Esophagus muscularis mucosa (tissue), 4 donors: ENCODE measurements around the gene FPR3. TPM values are rescaled to one million over a fixed set of nuclear protein-coding genes. Genes with fewer than 3 reads are reported as not detected.
A peak's percentile ranks its signal among the peaks of the same experiment; 100 is the strongest.

Source experiments
- DNase-seq: peaks from one replicate; pipeline ENCODE4 v3.0.0-alpha.2; 2017; ENCODE audit errors: extremely low spot score
- H3K27ac ChIP-seq, 4 donors: fragments of 200-600 bp; sonication (generic); replicated peaks in 1 of 4; 1 replicate in 3 of 4; 2 replicates in 1 of 4; pipeline ENCODE4 v1.5.1; 2016 to 2019; ENCODE audit warnings: mild to moderate bottlenecking in 1 of 4
- H3K27me3 ChIP-seq, 4 donors: fragments of 200-600 bp; sonication (generic); one replicate each; pipeline versions ENCODE4 v1.5.1 to v1.6.0; 2016 to 2019
- H3K36me3 ChIP-seq, 4 donors: fragments of 200-600 bp; sonication (generic); one replicate each; pipeline ENCODE4 v1.5.1; 2016 to 2019
- H3K4me1 ChIP-seq, 4 donors: fragments of 200-600 bp; sonication (generic); one replicate each; pipeline ENCODE4 v1.5.1; 2016 to 2019
- H3K4me3 ChIP-seq, 4 donors: fragments of 200-600 bp; sonication (generic); 1 replicate in 2 of 4; 2 replicates in 2 of 4; pipeline ENCODE4 v1.5.1; 2016 to 2019; ENCODE audit warnings: mild to moderate bottlenecking in 4 of 4, moderate library complexity in 1 of 4
- H3K9me3 ChIP-seq, 4 donors: fragments of 200-600 bp; sonication (generic); 1 replicate in 3 of 4; 2 replicates in 1 of 4; pipeline ENCODE4 v1.5.1; 2016 to 2019
- EP300 ChIP-seq: sonication (generic); formaldehyde crosslinking; IDR thresholded peaks from one replicate; pipeline ENCODE4 v1.6.1; 2017; ENCODE audit warnings: antibody characterized with exemption
- POLR2A ChIP-seq: fragments of 450-650 bp; IDR thresholded peaks from one replicate; pipeline ENCODE4 v1.6.1; 2017; ENCODE audit warnings: antibody characterized with exemption, moderate library complexity, mild to moderate bottlenecking, low read depth
- POLR2AphosphoS5 ChIP-seq, 2 donors: sonication (generic); formaldehyde crosslinking; IDR thresholded peaks; one replicate each; pipeline ENCODE4 v1.6.1; 2017; ENCODE audit warnings: antibody characterized with exemption in 2 of 2
- WGBS: methylation state at CpG from one replicate; pipeline ENCODE4 v1.1.5; 2018; 5-methylcytosine and 5-hydroxymethylcytosine counted together
- intact Hi-C: fragments of 100-400 bp; cut with DNase I; formaldehyde crosslinking; loops from one replicate; pipeline ENCODE4 v1.15.1; 2023
- total RNA-seq, 4 donors: library from RNA; depleted of rRNA; stranded (reverse); fragments of >200 nt; gene quantifications; one replicate each; pipeline versions ENCODE4 v1.1.0 to v1.2.1, GENCODE V29; 2016
- TF ChIP-seq, protein P1 (sequence below), 3 experiments: fragments of 200-600 bp in 2 of 3; fragments of 450-650 bp in 1 of 3; sonication (generic) in 2 of 3; IDR thresholded peaks; one replicate each; pipeline ENCODE4 v1.5.1; 2017 to 2019; ENCODE audit warnings: antibody characterized with exemption in 3 of 3, mild to moderate bottlenecking in 2 of 3, moderate library complexity in 1 of 3

The FPR3 gene
- total RNA-seq, 4 donors from 2014 or later = 4.0 to 9.9 (median 6.8) TPM

DNA sequence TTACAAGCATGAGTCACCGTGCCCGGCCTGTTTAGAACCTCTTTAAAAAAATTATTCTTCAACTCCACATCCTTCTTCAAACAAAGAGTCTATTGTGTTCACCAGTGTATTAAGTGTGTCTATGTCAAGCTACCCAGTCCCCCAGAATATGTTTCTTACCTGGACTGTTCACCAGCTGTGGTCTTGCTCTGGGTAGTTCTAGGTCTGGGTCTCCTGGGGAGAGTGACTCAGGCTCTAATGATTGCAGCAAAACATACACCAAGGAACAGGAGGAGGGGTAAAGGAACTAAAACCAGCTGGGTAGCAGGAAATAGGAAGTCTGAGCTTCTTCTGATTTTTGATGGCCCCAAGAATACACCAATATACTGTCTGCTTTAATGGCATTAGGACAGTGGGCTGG is 43.3 kb upstream of the FPR3 start, which contains the start of gene FPR1:
TSS of gene FPR1 (minus strand) at position 224 of the 400 bp plus-strand sequence. CDS start 4,884 bp downstream, outside the sequence.
- TF ChIP-seq POLR2A = no peak
- TF ChIP-seq, protein P1, sequence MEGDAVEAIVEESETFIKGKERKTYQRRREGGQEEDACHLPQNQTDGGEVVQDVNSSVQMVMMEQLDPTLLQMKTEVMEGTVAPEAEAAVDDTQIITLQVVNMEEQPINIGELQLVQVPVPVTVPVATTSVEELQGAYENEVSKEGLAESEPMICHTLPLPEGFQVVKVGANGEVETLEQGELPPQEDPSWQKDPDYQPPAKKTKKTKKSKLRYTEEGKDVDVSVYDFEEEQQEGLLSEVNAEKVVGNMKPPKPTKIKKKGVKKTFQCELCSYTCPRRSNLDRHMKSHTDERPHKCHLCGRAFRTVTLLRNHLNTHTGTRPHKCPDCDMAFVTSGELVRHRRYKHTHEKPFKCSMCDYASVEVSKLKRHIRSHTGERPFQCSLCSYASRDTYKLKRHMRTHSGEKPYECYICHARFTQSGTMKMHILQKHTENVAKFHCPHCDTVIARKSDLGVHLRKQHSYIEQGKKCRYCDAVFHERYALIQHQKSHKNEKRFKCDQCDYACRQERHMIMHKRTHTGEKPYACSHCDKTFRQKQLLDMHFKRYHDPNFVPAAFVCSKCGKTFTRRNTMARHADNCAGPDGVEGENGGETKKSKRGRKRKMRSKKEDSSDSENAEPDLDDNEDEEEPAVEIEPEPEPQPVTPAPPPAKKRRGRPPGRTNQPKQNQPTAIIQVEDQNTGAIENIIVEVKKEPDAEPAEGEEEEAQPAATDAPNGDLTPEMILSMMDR (IDR thresholded peaks at IDR 0.05) = no peak
- TF ChIP-seq EP300 = no peak
- TF ChIP-seq POLR2AphosphoS5 (IDR thresholded peaks at IDR 0.05) = peak in 1 of 2 donors; percentile 60
- intact Hi-C loops = no loop called here
- peak within 1 kb of the TSS; percentile 1 to 42 (median 8) for H3K4me3 ChIP-seq
- H3K27me3 ChIP-seq = peaks cover 0 to 5% (median 0%) of the 10 kb centered on the region in 4 donors
- no peaks in the 10 kb centered on the region for H3K9me3 ChIP-seq
- H3K27ac ChIP-seq = peak within 1 kb of the TSS in 2 of 4 donors; percentile 7 to 17
- WGBS = 65% methylated on average over 2 of the region's 2 CpGs
- H3K36me3 ChIP-seq = no peaks in the 10 kb centered on the region
- H3K4me1 ChIP-seq = no peaks in the 10 kb centered on the region
- DNase-seq = no peak

DNA sequence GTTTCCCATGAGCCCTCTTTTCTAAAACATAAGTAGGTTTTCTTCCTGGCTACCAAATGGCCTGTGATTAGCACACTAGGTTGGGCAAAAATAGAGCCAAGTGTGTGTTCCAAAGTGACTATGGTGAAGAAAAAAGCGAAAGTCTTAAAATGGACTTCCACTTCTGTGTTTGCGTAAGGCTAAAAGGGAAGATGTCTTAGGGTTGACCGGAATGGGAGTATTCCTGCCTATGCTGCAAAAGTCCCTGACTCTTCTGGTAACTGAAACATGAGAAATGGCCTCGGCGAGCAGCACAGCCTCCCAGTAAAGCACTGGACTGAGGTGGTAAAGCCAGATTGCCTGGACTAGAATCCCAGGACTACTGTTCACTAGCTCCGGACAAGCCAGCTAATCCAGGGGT is 40.8 kb upstream of the FPR3 start:
- no peak overlapping the region for H3K4me3 ChIP-seq
- 79% methylated on average over 6 of the region's 6 CpGs for WGBS
- intact Hi-C loops = no loop called here
- no peaks in the 10 kb centered on the region for H3K4me1 ChIP-seq
- no peaks in the 10 kb centered on the region for H3K36me3 ChIP-seq
- H3K9me3 ChIP-seq = no peaks in the 10 kb centered on the region
- peaks cover 0 to 5% (median 0%) of the 10 kb centered on the region in 4 donors for H3K27me3 ChIP-seq
- H3K27ac ChIP-seq = peak overlapping the region in 1 of 4 donors; percentile 30
- no peak for DNase-seq
- no peak for TF ChIP-seq POLR2AphosphoS5 (IDR thresholded peaks at IDR 0.05)
- no peak for TF ChIP-seq POLR2A
- TF ChIP-seq, protein P1 (IDR thresholded peaks at IDR 0.05) = no peak
- no peak for TF ChIP-seq EP300

DNA sequence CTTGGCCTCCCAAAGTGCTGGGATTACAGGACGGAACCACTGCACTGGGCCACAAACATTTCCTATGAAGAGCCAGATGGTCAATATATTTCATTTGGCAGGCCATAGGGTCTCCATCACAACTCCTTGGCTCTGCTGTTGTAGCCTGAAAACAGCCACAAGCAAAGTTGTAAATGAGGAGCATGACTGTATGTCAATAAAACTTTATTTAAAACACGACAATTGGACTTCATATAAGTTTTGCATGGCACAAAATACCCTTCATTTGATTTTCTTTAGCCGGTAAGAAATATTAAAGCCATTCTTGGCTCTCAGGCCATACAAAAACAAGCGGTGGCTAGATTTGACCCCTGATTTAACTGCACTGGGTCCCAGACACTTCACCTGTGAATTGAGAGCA is 40.2 kb upstream of the FPR3 start:
- WGBS = 84% methylated on average over 4 of the region's 4 CpGs

DNA sequence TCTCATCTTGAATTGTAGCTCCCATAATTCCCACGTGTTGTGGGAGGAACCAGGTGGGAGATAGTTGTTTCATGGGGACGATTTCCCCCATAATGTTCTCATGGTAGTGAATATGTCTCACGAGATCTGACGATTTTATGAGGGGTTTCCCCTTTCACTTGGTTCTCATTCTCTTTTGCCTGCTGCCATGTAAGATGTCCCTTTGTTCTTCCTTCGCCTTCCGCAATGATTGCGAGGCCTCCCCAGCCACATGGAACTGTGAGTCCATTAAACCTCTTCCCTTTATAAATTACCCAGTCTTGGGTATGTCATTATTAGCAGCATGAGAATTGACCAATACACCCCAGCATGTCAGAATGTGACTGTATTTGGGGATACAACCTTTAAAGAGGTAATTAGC is 39.4 kb upstream of the FPR3 start:
- Histone ChIP-seq H3K27ac (no peak overlapping the region), H3K27me3 (peaks cover 0 to 12% (median 0%) of the 10 kb centered on the region in 4 donors), H3K36me3 (no peaks in the 10 kb centered on the region), H3K4me1 (no peaks in the 10 kb centered on the region), H3K4me3 (no peak overlapping the region), H3K9me3 (no peaks in the 10 kb centered on the region)
- 84% methylated on average over 7 of the region's 7 CpGs for WGBS
- DNase-seq = no peak
- TF ChIP-seq, protein P1 (IDR thresholded peaks at IDR 0.05) = no peak
- TF ChIP-seq POLR2AphosphoS5 (IDR thresholded peaks at IDR 0.05) (no peak), EP300 (no peak), POLR2A (no peak)
- intact Hi-C loops = no loop called here

More for the DNA sequence above, 40.2 kb upstream of the FPR3 start:
- Histone ChIP-seq H3K4me1 (no peaks in the 10 kb centered on the region), H3K36me3 (no peaks in the 10 kb centered on the region), H3K9me3 (no peaks in the 10 kb centered on the region), H3K27me3 (peaks cover 0 to 5% (median 0%) of the 10 kb centered on the region in 4 donors), H3K27ac (no peak overlapping the region), H3K4me3 (no peak overlapping the region)
- DNase-seq = no peak
- intact Hi-C loops = no loop called here
- TF ChIP-seq POLR2AphosphoS5 (IDR thresholded peaks at IDR 0.05) = no peak
- no peak for TF ChIP-seq POLR2A
- no peak for TF ChIP-seq EP300
- TF ChIP-seq, protein P1 (IDR thresholded peaks at IDR 0.05) = no peak

DNA sequence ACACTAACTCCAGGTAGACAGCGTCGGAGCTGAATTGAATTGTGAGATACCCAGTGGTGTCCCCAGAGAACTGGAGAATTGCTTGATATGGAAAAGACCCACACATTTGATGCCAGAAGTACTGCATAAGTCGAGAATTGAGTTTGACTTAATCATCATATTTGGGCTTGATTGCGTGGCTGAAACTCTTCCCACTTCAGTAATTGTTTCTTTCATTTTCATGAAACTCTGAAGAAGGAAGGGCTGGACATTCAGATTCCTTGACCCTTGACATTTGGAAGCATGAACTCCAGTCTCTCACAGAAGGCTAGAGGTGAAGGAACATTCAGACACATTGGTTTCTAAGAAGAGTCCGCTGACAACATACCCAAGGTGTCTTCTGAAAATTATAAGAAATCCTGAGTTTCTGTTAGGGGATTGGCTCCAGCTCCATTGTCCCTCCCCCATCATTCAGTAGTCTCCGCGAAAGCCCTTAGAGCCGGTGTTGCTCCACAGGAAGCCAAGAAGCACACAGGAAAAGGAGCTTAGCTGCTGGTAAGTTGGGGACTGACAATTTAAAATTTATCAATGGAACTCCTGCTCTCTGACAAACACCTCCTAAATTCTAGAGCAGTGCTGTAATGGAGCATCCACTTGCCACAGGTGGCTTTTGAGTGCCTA is 34.1 kb upstream of the FPR3 start, which contains the start of gene FPR2:
TSS of gene FPR2 (plus strand) at position 484 of the 660 bp plus-strand sequence. CDS start 7,479 bp downstream, outside the sequence.
- peaks cover 0 to 41% (median 0%) of the 10 kb centered on the region in 4 donors for H3K27me3 ChIP-seq
- intact Hi-C loops = no loop called here

More for the DNA sequence above, 34.1 kb upstream of the FPR3 start, which contains the start of gene FPR2:
- H3K36me3 ChIP-seq = no peaks in the 10 kb centered on the region
- H3K9me3 ChIP-seq = no peaks in the 10 kb centered on the region
- peak in 1 of 2 donors; percentile 10 for TF ChIP-seq POLR2AphosphoS5 (IDR thresholded peaks at IDR 0.05)
- no peak for TF ChIP-seq EP300
- TF ChIP-seq, protein P1 (IDR thresholded peaks at IDR 0.05) = no peak
- no peak for TF ChIP-seq POLR2A
- no peaks in the 10 kb centered on the region for H3K4me1 ChIP-seq
- no peak within 1 kb of the TSS for H3K4me3 ChIP-seq
- WGBS = 56% methylated on average over 8 of the region's 8 CpGs
- H3K27ac ChIP-seq = no peak within 1 kb of the TSS
- DNase-seq = no peak
